ENCODE measurements around the gene IP6K1.

- TF ChIP-seq ZNF549 (tag by site-specific recombination; IDR thresholded peaks at IDR 0.05), result no peak
- no peak for TF ChIP-seq ZNF394 (tag by site-specific recombination; IDR thresholded peaks at IDR 0.05; ENCODE audit: borderline replicate concordance)
- no peak for TF ChIP-seq ZNF138 (tag by site-specific recombination; IDR thresholded peaks at IDR 0.05; ENCODE audit: borderline replicate concordance)
- TF ChIP-seq ZBTB7A (tag by site-specific recombination; IDR thresholded peaks at IDR 0.05; ENCODE audit: low read depth), result no peak
- no peak for TF ChIP-seq CTCF (tag by site-specific recombination; IDR thresholded peaks at IDR 0.05)
- no peak for TF ChIP-seq ZNF423 (tag by site-specific recombination; IDR thresholded peaks at IDR 0.05)
- no peak for TF ChIP-seq PBX3 (CRISPR knock-in tag; IDR thresholded peaks at IDR 0.05)
- TF ChIP-seq ZNF701 (tag by site-specific recombination; IDR thresholded peaks at IDR 0.05), result no peak
- no peak for TF ChIP-seq SCRT2 (tag by site-specific recombination; IDR thresholded peaks at IDR 0.05)
- no peak for TF ChIP-seq ZNF155 (tag by site-specific recombination; IDR thresholded peaks at IDR 0.05)
- TF ChIP-seq ZNF16 (tag by site-specific recombination; IDR thresholded peaks at IDR 0.05; ENCODE audit: low read depth), result no peak
- no peak for TF ChIP-seq SP2 (tag by site-specific recombination; IDR thresholded peaks at IDR 0.05)
- TF ChIP-seq ZNF366 (tag by site-specific recombination; conservative IDR thresholded peaks at IDR 0.05), result no peak
Measured at GRCh38 chr3:49724586-49724985, 61.8 kb downstream of the IP6K1 start.
